IPS DF 4.7 (cell line): ENCODE measurements around the gene LAMB4.

Experiments
- DNase-seq: peaks from one replicate; pipeline ENCODE4 v3.0.0-alpha.2; 2013; ENCODE audit warnings: low spot score; ENCODE audit errors: extremely low read depth

Gene LAMB4

GRCh38 chr7:108108131-108108530, 22.0 kb downstream of the LAMB4 start:
- no peak for DNase-seq

- no peak for DNase-seq
Measured at GRCh38 chr7:108104324-108104723, 25.8 kb downstream of the LAMB4 start.

GRCh38 chr7:108103558-108104298, 26.4 kb downstream of the LAMB4 start:
- no peak for DNase-seq

GRCh38 chr7:108102671-108103312, 27.4 kb downstream of the LAMB4 start:
- DNase-seq, result no peak

GRCh38 chr7:108101759-108102158, 28.4 kb downstream of the LAMB4 start:
- DNase-seq, result no peak

GRCh38 chr7:108099713-108100112, 30.4 kb downstream of the LAMB4 start:
- no peak for DNase-seq

GRCh38 chr7:108097703-108098102, 32.5 kb downstream of the LAMB4 start:
- DNase-seq, result no peak

GRCh38 chr7:108096996-108097395, 33.2 kb downstream of the LAMB4 start:
- DNase-seq, result no peak

- no peak for DNase-seq
Measured at GRCh38 chr7:108094933-108095710, 35.0 kb downstream of the LAMB4 start.

GRCh38 chr7:108094346-108094745, 35.8 kb downstream of the LAMB4 start:
- DNase-seq, result no peak

GRCh38 chr7:108093851-108094331, 36.3 kb downstream of the LAMB4 start:
- DNase-seq, result no peak

- DNase-seq, result no peak
Measured at GRCh38 chr7:108093341-108093740, 36.8 kb downstream of the LAMB4 start.

GRCh38 chr7:108091461-108091831, 38.7 kb downstream of the LAMB4 start:
- no peak for DNase-seq

- no peak for DNase-seq
Measured at GRCh38 chr7:108090791-108091460, 39.2 kb downstream of the LAMB4 start.

GRCh38 chr7:108089381-108089780, 40.8 kb downstream of the LAMB4 start:
- DNase-seq, result no peak

GRCh38 chr7:108088729-108089128, 41.4 kb downstream of the LAMB4 start:
- DNase-seq, result no peak

GRCh38 chr7:108087778-108088177, 42.4 kb downstream of the LAMB4 start:
- no peak for DNase-seq

GRCh38 chr7:108086962-108087361, 43.2 kb downstream of the LAMB4 start:
- no peak for DNase-seq

GRCh38 chr7:108086546-108086945, 43.6 kb downstream of the LAMB4 start:
- no peak for DNase-seq

- no peak for DNase-seq
Measured at GRCh38 chr7:108083980-108084379, 46.2 kb downstream of the LAMB4 start.
